Coronary artery (tissue), 2 donors: Measurements from ENCODE around the gene RASGEF1B.

Experiments used
- DNase-seq: peaks from one replicate; pipeline ENCODE4 v3.0.0-alpha.2; 2017; ENCODE audit warnings: low spot score
- H3K27ac ChIP-seq, 2 donors: fragments of 200-600 bp; sonication (generic); one replicate each; pipeline ENCODE4 v1.5.1; 2016 to 2019
- H3K4me3 ChIP-seq: fragments of 200-600 bp; sonication (generic); 2 replicates; pipeline ENCODE4 v1.5.1; 2016; ENCODE audit warnings: mild to moderate bottlenecking, moderate library complexity
- TF ChIP-seq, protein P1 (sequence below): fragments of 200-600 bp; sonication (generic); IDR thresholded peaks from one replicate; pipeline ENCODE4 v1.5.1; 2019; ENCODE audit warnings: antibody characterized with exemption

RASGEF1B gene

DNA sequence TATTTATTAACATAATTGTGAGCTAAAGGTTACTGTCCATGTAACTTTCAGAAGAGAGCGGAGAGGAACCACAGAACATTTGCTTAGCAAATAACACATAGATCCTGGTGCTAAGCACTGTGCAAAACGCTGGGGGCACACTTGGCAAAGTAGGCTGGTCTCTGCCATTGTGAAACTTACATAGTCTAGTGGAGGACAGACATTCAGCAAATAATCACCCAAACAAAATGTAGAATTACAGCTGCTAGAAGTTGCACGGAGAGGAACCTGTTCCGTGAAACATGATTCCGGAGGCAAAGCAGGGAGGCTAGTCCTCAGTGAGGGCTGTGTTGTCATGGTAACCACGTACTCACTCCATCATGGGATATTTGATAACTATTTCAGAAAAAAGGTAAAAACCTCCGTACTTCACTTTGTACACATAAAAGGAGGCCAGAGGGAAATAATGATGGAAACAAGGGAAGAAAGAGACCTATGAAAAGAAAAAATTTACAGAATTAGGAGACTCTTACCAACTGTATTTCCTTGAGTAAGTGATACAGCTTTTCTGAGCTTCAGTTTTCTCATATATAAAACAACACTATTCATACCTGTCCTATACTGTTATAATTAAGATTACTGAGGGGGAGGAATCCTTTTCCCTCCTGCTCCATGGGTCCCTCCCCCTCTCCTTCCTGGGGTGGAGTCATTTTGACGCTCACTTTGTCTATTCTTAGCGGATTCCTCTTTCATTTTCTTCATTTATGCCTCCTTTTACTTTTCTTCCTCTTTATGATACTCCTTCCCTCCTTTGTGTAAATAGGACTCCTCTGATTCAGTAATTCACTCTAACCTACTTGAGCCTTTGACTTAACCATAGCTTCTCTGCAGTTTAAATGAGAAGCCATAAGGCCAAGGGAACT, 825 bp upstream of the RASGEF1B start:
- Histone ChIP-seq H3K4me3 (peak overlapping the region; percentile 90), H3K27ac (peak overlapping the region; percentile 91 to 92)
- DNase-seq, result peak; percentile 79
- TF ChIP-seq, protein P1, sequence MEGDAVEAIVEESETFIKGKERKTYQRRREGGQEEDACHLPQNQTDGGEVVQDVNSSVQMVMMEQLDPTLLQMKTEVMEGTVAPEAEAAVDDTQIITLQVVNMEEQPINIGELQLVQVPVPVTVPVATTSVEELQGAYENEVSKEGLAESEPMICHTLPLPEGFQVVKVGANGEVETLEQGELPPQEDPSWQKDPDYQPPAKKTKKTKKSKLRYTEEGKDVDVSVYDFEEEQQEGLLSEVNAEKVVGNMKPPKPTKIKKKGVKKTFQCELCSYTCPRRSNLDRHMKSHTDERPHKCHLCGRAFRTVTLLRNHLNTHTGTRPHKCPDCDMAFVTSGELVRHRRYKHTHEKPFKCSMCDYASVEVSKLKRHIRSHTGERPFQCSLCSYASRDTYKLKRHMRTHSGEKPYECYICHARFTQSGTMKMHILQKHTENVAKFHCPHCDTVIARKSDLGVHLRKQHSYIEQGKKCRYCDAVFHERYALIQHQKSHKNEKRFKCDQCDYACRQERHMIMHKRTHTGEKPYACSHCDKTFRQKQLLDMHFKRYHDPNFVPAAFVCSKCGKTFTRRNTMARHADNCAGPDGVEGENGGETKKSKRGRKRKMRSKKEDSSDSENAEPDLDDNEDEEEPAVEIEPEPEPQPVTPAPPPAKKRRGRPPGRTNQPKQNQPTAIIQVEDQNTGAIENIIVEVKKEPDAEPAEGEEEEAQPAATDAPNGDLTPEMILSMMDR, result no peak

DNA sequence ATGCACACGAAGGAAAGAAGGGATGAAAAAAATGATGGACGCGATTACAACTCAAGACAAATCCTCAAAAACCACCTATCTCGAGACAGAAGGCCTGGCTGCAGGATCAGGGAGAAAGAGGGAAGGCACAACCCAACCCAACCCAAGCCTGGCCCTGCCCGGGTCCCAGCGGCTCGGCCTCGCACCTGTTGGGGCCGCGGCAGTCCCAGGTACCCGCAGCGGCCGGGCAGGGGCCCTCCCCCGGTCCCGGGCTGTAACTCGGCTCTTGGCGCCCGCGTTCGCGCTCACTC, 464 bp downstream of the RASGEF1B start:
- peak overlapping the region; percentile 91 to 92 for H3K27ac ChIP-seq
- peak overlapping the region; percentile 90 for H3K4me3 ChIP-seq
- TF ChIP-seq, protein P1, result no peak
- DNase-seq, result no peak

DNA sequence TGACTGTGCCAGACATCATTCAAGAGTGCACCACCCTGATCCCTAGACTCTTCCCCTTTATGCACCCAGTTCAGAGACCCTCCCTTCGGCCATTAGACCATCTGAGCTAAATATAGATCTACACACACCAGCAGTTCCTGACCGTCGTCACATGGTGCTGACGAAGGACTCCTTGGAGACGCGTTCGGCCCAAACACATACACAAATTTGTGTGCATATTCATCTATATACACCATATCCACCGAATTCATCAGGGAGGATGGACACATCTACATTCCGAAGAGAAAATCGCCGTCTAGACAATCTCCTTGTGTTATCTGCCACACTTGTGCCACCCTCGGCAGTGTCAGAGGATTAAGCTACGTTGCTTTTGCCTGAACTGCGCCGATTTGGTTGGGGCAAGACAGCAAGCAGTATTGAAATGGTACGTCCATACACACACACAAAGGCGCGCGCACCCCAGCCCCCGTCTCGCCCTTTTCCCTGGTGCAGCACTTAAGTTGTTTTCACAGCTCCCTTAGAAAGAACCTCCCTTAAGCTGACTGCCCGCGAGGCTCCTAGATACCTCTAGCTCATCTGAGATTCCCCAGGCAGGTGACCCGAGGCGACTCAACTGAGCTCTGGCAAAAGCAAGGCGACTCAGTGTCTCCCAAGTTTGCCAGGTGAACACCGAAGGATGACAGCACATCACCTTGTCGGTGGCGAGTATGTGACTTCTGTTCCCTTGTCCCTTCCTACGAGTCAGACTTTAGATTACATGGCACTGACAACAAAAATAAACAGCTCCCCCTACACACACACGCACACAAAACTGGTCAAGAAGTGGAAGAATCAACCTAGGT, 1.0 kb downstream of the RASGEF1B start:
- TF ChIP-seq, protein P1, result no peak
- peak overlapping the region; percentile 91 to 92 for H3K27ac ChIP-seq
- peak overlapping the region; percentile 90 for H3K4me3 ChIP-seq
- DNase-seq, result peak; percentile 80

DNA sequence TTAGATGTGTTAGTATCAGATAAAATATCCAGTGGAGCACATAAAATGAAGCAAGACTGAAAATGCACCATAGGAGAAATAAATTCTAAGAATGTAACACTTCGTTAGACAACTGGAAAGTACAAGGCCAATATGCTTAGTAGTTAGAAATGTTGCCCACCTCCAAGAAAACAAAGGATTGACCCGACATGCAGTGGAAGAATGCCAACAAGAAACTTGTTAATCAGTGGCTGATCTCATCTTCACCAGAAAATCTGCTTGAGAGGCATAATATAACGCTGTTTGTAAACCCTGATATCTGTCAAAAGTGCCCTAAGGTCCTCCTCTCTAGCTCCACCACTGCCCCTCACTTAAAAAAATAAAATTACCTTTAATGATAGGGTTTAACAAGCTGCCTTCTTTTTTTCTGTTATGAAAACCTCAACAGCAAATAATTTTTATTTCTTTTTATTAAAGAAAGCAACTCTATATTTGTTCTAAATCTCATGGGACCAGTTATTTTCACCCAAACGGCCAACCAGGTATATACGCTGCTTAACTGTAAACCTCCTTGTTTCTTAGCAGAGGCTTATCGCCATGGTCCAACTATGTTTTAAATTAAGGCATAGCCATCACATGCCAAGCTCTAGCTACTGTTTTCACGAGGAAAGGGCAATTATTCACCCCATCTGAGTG, 1.8 kb downstream of the RASGEF1B start:
- TF ChIP-seq, protein P1, result no peak
- no peak for DNase-seq
- H3K27ac ChIP-seq, result peak overlapping the region; percentile 91 to 92

DNA sequence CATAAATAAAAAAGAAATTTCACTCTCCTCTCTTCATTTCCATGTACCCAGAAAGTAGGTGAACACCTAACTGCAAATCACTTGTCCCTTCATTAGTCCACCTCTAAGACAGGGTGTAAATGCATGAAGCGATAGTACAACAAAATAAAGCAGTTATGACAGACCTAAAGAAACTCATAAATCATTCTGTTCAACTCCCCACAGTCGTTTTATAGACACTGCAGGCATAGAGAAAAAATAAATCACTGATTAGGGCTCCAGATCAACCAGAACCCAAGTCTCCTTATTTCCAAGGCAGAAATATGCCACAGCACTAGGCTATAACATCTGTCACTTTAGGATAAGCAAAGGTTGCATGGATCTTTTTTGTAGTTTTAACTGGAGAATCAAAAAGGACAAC, 3.0 kb downstream of the RASGEF1B start:
- TF ChIP-seq, protein P1, result no peak
- DNase-seq, result no peak
- no peak overlapping the region for H3K27ac ChIP-seq
- H3K4me3 ChIP-seq, result no peak overlapping the region

More for the DNA sequence above, 1.8 kb downstream of the RASGEF1B start:
- peak overlapping the region; percentile 90 for H3K4me3 ChIP-seq

DNA sequence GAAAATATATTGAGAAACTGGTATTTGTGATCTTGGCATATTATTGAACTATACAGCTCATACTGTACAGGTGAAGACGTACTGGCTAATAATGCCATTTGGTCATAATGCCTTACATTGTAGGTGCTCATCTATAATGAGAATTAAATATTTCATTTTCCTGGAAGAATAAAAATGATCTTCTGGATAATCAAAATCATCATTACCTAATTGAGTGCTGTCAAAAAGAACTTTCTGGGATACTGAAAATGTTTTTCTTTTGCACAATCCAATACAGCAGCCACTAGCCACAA, 4.1 kb downstream of the RASGEF1B start:
- Histone ChIP-seq H3K27ac (no peak overlapping the region), H3K4me3 (no peak overlapping the region)
- no peak for DNase-seq
- TF ChIP-seq, protein P1, result no peak
